Subcutaneous adipose tissue (tissue), 4 donors: ENCODE data around the gene RAPGEF2. TPM values are rescaled to one million over a fixed set of nuclear protein-coding genes. Genes with fewer than 3 reads are reported as not detected.

Experiments
- total RNA-seq, 4 donors: library from RNA; depleted of rRNA; stranded (reverse); fragments of >200 nt; gene quantifications; one replicate each; pipeline ENCODE4 v1.1.0, GENCODE V29; 2016
- TF ChIP-seq, protein P1 (sequence below): fragments of 450-650 bp; IDR thresholded peaks from one replicate; pipeline ENCODE4 v1.5.1; 2016; ENCODE audit warnings: low read depth, mild to moderate bottlenecking, control low read depth, antibody characterized with exemption, moderate library complexity

The RAPGEF2 gene
- total RNA-seq, 4 donors from 2014 or later, result 41.2 to 71.8 (median 52.5) TPM

DNA sequence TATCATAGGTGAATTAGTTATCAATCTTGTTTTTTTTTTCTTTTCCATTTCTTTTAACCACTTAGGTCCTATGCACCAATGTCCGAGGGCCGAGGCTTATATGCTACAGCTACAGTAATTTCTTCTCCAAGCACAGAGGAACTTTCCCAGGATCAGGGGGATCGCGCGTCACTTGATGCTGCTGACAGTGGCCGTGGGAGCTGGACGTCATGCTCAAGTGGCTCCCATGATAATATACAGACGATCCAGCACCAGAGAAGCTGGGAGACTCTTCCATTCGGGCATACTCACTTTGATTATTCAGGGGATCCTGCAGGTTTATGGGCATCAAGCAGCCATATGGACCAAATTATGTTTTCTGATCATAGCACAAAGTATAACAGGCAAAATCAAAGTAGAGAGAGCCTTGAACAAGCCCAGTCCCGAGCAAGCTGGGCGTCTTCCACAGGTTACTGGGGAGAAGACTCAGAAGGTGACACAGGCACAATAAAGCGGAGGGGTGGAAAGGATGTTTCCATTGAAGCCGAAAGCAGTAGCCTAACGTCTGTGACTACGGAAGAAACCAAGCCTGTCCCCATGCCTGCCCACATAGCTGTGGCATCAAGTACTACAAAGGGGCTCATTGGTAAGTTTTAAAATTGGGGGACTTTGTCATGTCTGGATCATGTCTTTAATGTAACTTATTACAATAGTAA, 250.7 kb downstream of the RAPGEF2 start:
- TF ChIP-seq, protein P1, sequence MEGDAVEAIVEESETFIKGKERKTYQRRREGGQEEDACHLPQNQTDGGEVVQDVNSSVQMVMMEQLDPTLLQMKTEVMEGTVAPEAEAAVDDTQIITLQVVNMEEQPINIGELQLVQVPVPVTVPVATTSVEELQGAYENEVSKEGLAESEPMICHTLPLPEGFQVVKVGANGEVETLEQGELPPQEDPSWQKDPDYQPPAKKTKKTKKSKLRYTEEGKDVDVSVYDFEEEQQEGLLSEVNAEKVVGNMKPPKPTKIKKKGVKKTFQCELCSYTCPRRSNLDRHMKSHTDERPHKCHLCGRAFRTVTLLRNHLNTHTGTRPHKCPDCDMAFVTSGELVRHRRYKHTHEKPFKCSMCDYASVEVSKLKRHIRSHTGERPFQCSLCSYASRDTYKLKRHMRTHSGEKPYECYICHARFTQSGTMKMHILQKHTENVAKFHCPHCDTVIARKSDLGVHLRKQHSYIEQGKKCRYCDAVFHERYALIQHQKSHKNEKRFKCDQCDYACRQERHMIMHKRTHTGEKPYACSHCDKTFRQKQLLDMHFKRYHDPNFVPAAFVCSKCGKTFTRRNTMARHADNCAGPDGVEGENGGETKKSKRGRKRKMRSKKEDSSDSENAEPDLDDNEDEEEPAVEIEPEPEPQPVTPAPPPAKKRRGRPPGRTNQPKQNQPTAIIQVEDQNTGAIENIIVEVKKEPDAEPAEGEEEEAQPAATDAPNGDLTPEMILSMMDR, result no peak

DNA sequence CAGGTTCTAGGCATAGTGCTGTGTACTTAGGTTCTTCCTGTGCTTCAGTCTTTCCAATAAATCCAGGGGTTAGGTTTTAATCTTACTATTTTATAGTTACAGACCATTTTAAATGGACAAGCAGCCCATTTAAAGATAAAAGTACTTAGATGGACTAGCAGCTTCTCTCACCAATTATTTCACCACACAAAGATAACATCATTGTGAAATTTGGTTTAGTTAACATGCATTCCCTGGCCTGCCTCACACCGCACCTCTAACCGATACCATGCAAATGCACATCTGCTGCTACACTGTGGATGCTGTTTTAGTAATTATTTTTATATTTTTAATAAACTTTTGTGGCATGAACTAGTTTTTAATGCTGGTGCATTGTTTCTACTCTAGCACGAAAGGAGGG, 252.6 kb downstream of the RAPGEF2 start:
- TF ChIP-seq, protein P1, result no peak

DNA sequence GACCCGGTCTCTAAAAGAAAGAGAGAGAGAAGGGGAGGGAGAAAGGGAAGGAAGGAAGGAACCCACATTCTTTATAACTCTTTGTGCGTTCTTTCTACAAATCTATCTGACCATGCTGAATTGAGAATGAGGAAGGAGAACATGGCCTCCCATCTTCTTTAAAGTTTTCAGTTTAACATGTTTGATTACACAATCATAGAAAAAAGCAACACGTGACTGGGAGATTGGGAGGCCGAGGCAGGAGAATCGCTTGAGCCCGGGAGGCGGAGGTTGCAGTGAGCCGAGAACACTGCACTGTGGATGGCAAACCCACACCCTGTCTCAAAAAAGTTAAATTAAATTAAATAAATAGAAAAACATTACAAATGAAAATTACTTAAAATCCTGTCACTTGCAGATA, 254.5 kb downstream of the RAPGEF2 start:
- TF ChIP-seq, protein P1, result no peak

- TF ChIP-seq, protein P1, result no peak
These were observed 255.3 kb downstream of the RAPGEF2 start for GRCh38 chr4:159358226-159358625.

DNA sequence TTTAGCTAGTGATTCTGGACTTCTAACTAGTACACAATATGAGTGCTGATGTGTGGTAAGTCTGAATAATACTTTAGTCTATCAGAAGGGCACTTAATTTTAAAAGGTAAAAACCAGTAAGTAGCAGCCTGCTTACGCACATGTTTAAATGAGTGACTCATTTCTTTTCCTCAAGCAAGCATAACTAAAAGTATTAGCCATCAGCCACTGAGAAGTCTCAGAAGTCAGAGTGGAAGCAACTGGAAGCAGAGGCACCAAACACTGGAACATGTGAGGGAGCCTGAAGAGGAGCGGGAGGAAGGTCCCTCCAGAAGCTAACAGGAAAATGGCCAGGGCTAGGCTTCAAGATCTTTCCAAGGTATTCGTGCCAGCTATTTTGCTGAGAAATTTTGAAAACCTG, 257.7 kb downstream of the RAPGEF2 start:
- TF ChIP-seq, protein P1, result no peak

- TF ChIP-seq, protein P1, result no peak
These were observed 260.5 kb downstream of the RAPGEF2 start for GRCh38 chr4:159363361-159363760.

DNA sequence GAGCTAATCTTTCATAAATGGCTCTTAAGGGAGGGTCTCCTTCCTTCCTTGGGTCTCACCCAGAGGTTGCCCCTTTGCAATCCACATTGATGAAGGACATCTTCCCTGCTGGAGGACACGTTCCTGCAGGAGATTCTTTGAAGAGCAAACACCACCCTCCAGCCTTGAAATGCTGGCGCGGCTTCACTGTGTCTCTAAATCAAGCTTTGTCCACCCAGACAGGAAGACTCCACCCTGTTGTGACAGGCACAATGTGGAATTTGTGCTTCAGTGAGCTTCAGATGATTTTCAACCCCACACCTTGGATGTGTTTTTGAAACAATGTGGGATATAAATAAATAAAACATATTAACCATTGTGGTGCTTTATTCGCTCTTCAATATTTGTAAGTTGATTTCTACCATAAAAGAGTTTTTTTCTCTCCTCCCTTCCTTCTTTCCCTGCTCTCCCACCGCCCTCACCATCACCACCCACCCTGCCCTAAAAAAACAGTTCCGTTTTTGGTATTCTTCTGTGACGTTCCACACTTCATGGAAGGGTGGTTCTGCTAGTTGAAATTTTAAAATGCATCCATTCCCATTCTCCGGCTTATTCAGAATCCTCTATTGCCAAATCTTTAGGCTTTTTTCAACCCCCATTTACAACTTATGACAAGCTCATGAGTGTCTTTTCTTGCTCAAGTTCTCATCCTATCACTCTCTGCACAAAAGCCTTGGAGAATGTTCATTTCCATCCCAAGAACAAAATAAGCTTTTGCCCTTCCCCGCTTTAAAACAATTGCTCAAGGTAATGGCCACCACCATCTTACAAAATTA, 264.3 kb downstream of the RAPGEF2 start:
- TF ChIP-seq, protein P1, result no peak
